Measurements from ENCODE around the gene ARFGAP1.
"Not testable (repeated sequence)": the region's sequence is repeated elsewhere in the genome, so short reads cannot be mapped to it uniquely, and the experiment has no call there.

The ARFGAP1 gene

DNA sequence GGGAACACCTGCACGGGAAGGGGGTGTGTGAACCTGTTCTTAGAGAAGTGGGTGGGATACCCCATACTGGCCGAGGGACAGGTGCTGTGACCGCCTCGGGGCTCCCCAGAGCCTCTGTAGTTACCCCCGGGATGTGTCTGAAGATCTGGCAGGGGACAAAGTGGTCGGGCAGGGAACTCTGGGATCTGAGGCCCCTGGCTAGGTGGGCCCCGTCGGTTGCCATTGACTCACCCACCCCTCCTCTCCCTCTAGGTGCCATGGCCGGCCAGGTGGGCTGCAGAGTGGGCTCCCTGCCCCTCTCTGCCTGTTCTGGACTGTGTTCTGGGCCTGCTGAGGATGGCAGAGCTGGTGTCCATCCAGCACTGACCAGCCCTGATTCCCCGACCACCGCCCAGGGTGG lies 32.6 kb upstream of the ARFGAP1 start:
- Histone ChIP-seq H3K9me3 (ENCODE audit: control insufficient read depth in 2 of 2, low read length in 2 of 2) (no peaks in the 10 kb centered on the region), H3K27me3 (ENCODE audit: control insufficient read depth in 2 of 2, insufficient read depth in 2 of 2, low read length in 2 of 2) (no peaks in the 10 kb centered on the region), H3K9ac (ENCODE audit: low read depth in 1 of 2, low read length in 2 of 2) (no peak overlapping the region), H3K36me3 (ENCODE audit: control insufficient read depth in 2 of 2, insufficient read depth in 2 of 2, low read length in 2 of 2) (no peaks in the 10 kb centered on the region), H3K27ac (ENCODE audit: low read depth in 2 of 2, low read length in 2 of 2) (no peak overlapping the region), H3K4me1 (ENCODE audit: control insufficient read depth in 2 of 2, insufficient read depth in 2 of 2, low read length in 2 of 2) (no peaks in the 10 kb centered on the region), H3K4me3 (ENCODE audit: low read length in 2 of 2) (no peak overlapping the region)

DNA sequence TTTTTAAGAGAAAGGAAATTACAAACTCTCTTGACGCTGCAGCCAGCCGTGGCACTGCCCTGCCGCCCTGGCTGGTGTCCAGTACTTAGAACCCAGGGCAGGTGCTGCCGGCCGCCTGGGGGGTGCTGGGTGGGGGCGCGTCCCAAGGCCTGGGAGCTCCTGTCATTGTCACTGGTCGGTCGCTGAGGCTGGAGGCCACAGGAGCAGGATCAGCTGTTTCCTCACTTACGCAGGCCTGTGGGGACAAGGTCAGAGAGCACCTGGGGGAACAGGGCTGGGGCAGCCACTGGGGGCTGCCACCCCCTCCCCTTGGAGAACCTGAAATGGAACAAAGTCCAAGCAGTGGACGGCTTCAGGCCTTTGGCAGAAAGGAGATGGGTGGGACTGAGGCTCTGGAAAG lies 31.3 kb upstream of the ARFGAP1 start:
- no peaks in the 10 kb centered on the region for H3K27me3 ChIP-seq (ENCODE audit: control insufficient read depth in 2 of 2, insufficient read depth in 2 of 2, low read length in 2 of 2)
- H3K36me3 ChIP-seq (ENCODE audit: control insufficient read depth in 2 of 2, insufficient read depth in 2 of 2, low read length in 2 of 2): no peaks in the 10 kb centered on the region

DNA sequence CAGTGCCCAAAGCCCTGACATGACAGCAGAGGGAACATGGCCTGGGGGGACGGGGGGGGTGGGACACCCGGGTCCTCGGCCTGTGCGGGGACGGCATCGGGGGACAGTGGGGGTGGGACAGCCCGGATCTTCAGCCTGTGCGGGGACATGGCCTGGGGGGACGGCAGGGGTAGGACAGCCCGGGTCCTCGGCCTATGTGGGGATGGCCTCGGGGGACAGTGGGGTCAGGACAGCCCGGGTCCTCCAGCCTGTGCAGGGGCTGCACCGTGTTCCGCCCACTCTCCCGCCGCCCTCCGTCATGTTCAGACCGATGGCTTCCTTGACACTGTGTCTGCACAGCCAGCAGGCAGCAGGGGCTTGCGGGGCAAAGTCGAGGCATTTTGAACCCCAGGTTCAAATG lies 29.9 kb upstream of the ARFGAP1 start:
- no peaks in the 10 kb centered on the region for H3K9me3 ChIP-seq (ENCODE audit: control insufficient read depth in 2 of 2, low read length in 2 of 2)
- no peak overlapping the region for H3K27ac ChIP-seq (ENCODE audit: low read depth in 2 of 2, low read length in 2 of 2)
- no peak overlapping the region for H3K9ac ChIP-seq (ENCODE audit: low read depth in 1 of 2, low read length in 2 of 2)
- H3K27me3 ChIP-seq (ENCODE audit: control insufficient read depth in 2 of 2, insufficient read depth in 2 of 2, low read length in 2 of 2): peaks cover 0 to 7% of the 10 kb centered on the region in 2 donors
- no peak overlapping the region for H3K4me3 ChIP-seq (ENCODE audit: low read length in 2 of 2)
- H3K4me1 ChIP-seq (ENCODE audit: control insufficient read depth in 2 of 2, insufficient read depth in 2 of 2, low read length in 2 of 2): no peaks in the 10 kb centered on the region
- no peaks in the 10 kb centered on the region for H3K36me3 ChIP-seq (ENCODE audit: control insufficient read depth in 2 of 2, insufficient read depth in 2 of 2, low read length in 2 of 2)

More for the DNA sequence above, 31.3 kb upstream of the ARFGAP1 start:
- no peaks in the 10 kb centered on the region for H3K4me1 ChIP-seq (ENCODE audit: control insufficient read depth in 2 of 2, insufficient read depth in 2 of 2, low read length in 2 of 2)
- no peak overlapping the region for H3K27ac ChIP-seq (ENCODE audit: low read depth in 2 of 2, low read length in 2 of 2)
- no peaks in the 10 kb centered on the region for H3K9me3 ChIP-seq (ENCODE audit: control insufficient read depth in 2 of 2, low read length in 2 of 2)
- H3K4me3 ChIP-seq (ENCODE audit: low read length in 2 of 2): no peak overlapping the region
- H3K9ac ChIP-seq (ENCODE audit: low read depth in 1 of 2, low read length in 2 of 2): no peak overlapping the region

DNA sequence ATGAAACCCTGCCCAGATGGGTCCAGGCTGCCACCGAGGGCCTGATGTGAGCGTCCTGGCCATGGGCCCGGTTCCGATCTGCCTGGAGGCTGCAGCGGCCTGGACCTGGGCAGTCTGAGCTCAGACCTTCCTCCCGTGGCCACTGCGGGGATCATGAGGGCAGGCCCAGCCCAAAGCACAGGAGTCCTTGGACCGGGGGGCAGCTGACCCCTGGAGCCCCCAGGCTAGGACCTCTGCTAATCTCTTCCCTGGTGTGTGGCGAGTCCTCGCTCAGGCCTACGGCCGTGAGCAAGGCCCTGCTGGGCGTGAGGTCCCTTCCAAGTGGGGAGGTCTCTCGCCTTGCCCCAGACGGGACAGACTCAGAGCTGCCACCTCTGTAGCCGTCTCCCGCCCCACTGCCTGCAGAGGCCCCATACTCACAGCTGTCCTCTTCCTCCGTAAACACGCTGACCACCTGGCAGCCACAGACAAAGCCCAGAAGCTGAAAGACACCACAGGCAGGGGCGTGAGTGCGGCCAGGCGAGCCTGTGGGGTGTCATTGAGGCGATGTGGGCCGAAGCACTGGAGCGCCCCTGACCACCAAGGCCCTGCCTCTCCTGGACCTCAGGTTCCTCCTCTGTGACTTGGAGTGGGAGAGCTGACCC lies 28.9 kb upstream of the ARFGAP1 start:
- peaks cover 0 to 11% of the 10 kb centered on the region in 2 donors for H3K27me3 ChIP-seq (ENCODE audit: control insufficient read depth in 2 of 2, insufficient read depth in 2 of 2, low read length in 2 of 2)

DNA sequence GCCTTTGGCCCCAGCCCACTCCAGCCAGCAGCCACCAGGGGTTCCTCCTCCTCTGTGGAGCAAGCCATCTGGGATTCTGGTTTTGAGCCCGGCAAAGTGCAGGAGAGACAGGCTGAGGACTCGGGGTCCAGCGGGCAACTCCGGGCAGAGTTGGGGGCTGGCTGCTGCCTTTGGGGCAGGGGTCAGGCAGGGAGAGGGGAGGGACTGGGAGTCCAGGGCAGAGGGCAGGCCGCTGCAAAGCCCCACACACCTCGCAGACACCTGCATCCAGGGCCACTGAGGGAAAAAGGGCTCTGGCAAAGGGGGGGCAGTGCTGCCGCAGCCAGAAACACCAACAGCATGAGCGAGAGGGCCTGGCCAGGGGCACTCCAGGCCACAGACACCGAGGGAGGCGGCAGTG lies 28.1 kb upstream of the ARFGAP1 start:
- H3K4me3 ChIP-seq (ENCODE audit: low read length in 2 of 2): no peak overlapping the region
- H3K9me3 ChIP-seq (ENCODE audit: control insufficient read depth in 2 of 2, low read length in 2 of 2): no peaks in the 10 kb centered on the region
- H3K4me1 ChIP-seq (ENCODE audit: control insufficient read depth in 2 of 2, insufficient read depth in 2 of 2, low read length in 2 of 2): no peaks in the 10 kb centered on the region
- no peak overlapping the region for H3K27ac ChIP-seq (ENCODE audit: low read depth in 2 of 2, low read length in 2 of 2)
- no peaks in the 10 kb centered on the region for H3K36me3 ChIP-seq (ENCODE audit: control insufficient read depth in 2 of 2, insufficient read depth in 2 of 2, low read length in 2 of 2)
- H3K9ac ChIP-seq (ENCODE audit: low read depth in 1 of 2, low read length in 2 of 2): no peak overlapping the region
- peaks cover 0 to 11% of the 10 kb centered on the region in 2 donors for H3K27me3 ChIP-seq (ENCODE audit: control insufficient read depth in 2 of 2, insufficient read depth in 2 of 2, low read length in 2 of 2)

More for the DNA sequence above, 28.9 kb upstream of the ARFGAP1 start:
- Histone ChIP-seq H3K27ac (ENCODE audit: low read depth in 2 of 2, low read length in 2 of 2) (no peak overlapping the region), H3K9me3 (ENCODE audit: control insufficient read depth in 2 of 2, low read length in 2 of 2) (no peaks in the 10 kb centered on the region), H3K4me3 (ENCODE audit: low read length in 2 of 2) (no peak overlapping the region), H3K4me1 (ENCODE audit: control insufficient read depth in 2 of 2, insufficient read depth in 2 of 2, low read length in 2 of 2) (no peaks in the 10 kb centered on the region), H3K9ac (ENCODE audit: low read depth in 1 of 2, low read length in 2 of 2) (no peak overlapping the region), H3K36me3 (ENCODE audit: control insufficient read depth in 2 of 2, insufficient read depth in 2 of 2, low read length in 2 of 2) (no peaks in the 10 kb centered on the region)

DNA sequence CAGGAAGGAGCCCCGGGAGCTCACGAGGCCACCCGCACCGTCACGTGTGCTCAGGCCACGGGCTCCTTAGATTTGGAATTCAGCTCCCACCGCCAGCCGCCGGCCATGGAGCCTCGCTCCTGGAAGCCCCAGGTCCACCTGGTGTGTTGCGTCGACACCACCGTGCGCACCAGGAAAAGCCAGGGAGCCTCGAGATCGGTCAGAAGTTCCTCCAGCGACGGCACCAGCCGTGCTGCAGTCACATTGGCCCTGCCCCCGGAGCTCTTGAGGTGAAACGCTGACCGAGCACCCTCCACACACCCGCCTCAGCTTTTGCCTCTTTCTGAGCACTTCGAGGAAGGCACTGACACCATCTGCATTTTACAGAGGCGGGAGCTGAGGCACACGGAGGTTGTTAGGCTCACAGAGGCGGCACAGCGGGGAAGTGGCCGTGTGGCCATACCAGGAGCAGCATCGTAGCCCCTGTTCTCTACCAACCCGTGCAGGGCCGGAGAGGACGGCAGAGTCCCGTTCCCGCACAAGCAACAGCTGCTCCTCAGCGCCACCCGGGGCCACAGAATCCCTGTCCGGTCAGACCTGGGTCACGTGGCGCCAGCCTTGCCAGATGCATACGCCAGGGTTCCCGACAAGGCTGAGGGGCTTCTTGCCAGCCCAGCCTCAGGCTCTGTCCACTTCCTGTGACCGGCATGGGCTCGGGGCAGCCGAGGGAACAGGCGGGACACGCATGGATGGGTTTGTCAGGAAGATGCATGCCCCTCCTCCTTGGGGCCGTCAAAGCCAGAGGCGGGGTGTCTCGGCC lies 25.9 kb upstream of the ARFGAP1 start:
- Histone ChIP-seq H3K36me3 (ENCODE audit: control insufficient read depth in 2 of 2, insufficient read depth in 2 of 2, low read length in 2 of 2) (no peaks in the 10 kb centered on the region), H3K4me1 (ENCODE audit: control insufficient read depth in 2 of 2, insufficient read depth in 2 of 2, low read length in 2 of 2) (no peaks in the 10 kb centered on the region), H3K9ac (ENCODE audit: low read depth in 1 of 2, low read length in 2 of 2) (no peak overlapping the region), H3K27me3 (ENCODE audit: control insufficient read depth in 2 of 2, insufficient read depth in 2 of 2, low read length in 2 of 2) (peaks cover 0 to 11% of the 10 kb centered on the region in 2 donors), H3K4me3 (ENCODE audit: low read length in 2 of 2) (no peak overlapping the region), H3K9me3 (ENCODE audit: control insufficient read depth in 2 of 2, low read length in 2 of 2) (no peaks in the 10 kb centered on the region), H3K27ac (ENCODE audit: low read depth in 2 of 2, low read length in 2 of 2) (no peak overlapping the region)

DNA sequence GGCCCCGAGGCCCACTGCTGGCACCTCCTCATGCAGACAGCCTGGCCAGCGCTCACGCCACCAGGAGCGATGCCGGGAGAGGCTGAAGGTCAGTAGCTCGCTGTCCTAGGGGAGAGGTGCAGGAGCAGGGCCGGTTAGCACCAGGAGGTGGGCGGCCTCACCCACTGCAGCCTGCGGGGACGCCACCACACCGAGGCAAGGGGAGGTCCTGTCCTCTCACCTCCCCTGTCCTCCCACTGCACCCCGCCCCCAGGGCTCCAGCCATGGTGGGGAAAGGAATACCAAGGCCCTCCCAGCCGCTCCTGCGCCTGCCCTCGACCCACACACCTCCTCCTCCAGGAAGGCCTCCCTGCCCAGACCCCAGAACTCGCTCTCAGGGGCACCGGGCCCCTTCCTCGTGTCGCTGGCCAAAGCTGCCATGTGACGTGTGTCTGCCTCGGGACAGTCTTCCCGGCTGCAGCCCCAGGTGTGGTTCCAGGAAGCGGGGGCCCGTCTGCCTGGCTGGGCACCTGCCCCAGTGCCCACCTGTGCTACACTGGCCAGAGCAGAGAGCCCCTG lies 24.9 kb upstream of the ARFGAP1 start:
- Histone ChIP-seq H3K4me3 (ENCODE audit: low read length in 2 of 2) (no peak overlapping the region), H3K9me3 (ENCODE audit: control insufficient read depth in 2 of 2, low read length in 2 of 2) (no peaks in the 10 kb centered on the region), H3K27ac (ENCODE audit: low read depth in 2 of 2, low read length in 2 of 2) (no peak overlapping the region), H3K9ac (ENCODE audit: low read depth in 1 of 2, low read length in 2 of 2) (no peak overlapping the region), H3K4me1 (ENCODE audit: control insufficient read depth in 2 of 2, insufficient read depth in 2 of 2, low read length in 2 of 2) (no peaks in the 10 kb centered on the region), H3K36me3 (ENCODE audit: control insufficient read depth in 2 of 2, insufficient read depth in 2 of 2, low read length in 2 of 2) (no peaks in the 10 kb centered on the region), H3K27me3 (ENCODE audit: control insufficient read depth in 2 of 2, insufficient read depth in 2 of 2, low read length in 2 of 2) (peaks cover 3 to 11% of the 10 kb centered on the region in 2 donors)

DNA sequence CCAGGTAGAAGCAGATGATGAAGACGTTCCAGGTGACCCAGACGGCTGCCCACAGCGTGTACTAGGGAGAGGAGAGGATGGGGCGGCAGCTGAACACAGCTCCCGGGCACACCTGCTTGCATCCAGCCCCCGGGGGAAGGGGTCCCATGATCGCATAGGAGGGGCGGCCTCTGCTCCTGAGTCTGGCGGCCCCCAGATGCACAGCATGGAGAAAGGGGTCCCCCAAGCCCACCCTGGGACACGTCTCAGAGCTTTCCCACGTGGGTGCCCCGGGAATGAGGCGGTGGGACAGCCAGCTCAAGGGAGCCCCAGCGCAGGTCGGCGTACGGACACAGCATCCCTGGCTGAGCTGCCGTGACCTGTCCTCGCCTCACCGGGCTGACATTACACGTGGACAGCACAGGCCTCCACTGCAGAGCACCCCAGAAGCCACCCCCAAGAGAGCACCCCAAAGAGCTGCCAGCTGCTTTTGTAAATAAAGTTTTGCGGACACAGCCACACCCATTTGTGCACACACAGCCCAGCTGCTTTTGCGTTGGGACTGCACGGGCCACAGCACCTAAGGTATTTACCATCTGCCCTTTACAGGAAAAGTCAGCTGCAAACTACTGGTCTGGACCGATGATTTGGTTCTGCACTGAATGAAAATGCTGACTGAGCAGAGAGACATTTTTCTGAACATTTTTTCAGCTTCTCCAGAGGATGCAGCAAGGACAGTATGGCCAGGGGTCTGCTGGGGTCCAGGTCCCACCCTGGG lies 23.6 kb upstream of the ARFGAP1 start:
- no peak overlapping the region for H3K4me3 ChIP-seq (ENCODE audit: low read length in 2 of 2)
- H3K9ac ChIP-seq (ENCODE audit: low read depth in 1 of 2, low read length in 2 of 2): no peak overlapping the region
- H3K27me3 ChIP-seq (ENCODE audit: control insufficient read depth in 2 of 2, insufficient read depth in 2 of 2, low read length in 2 of 2): peaks cover 7 to 11% of the 10 kb centered on the region in 2 donors
- no peaks in the 10 kb centered on the region for H3K36me3 ChIP-seq (ENCODE audit: control insufficient read depth in 2 of 2, insufficient read depth in 2 of 2, low read length in 2 of 2)
- H3K9me3 ChIP-seq (ENCODE audit: control insufficient read depth in 2 of 2, low read length in 2 of 2): no peaks in the 10 kb centered on the region
- H3K27ac ChIP-seq (ENCODE audit: low read depth in 2 of 2, low read length in 2 of 2): no peak overlapping the region
- no peaks in the 10 kb centered on the region for H3K4me1 ChIP-seq (ENCODE audit: control insufficient read depth in 2 of 2, insufficient read depth in 2 of 2, low read length in 2 of 2)

DNA sequence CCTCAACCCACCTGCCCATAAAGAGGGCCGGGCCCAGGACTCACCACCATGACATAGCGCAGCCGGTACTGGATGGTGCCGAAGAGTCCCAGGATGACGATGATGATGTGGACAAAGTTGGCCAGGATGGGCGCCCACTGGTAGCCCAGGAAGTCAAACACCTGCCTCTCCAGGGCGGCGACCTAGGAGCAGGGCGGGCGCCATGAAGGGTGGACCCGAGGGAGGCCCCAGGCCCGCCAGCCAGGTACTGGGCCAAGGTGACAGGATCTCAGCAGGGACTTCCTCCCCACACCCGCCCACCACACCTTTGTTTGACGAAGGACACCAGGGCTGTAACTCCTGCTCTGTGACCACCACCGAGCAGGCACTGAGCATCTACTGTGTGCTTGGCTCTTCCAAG lies 22.7 kb upstream of the ARFGAP1 start:
- H3K27me3 ChIP-seq (ENCODE audit: control insufficient read depth in 2 of 2, insufficient read depth in 2 of 2, low read length in 2 of 2): peaks cover 10 to 12% of the 10 kb centered on the region in 2 donors

DNA sequence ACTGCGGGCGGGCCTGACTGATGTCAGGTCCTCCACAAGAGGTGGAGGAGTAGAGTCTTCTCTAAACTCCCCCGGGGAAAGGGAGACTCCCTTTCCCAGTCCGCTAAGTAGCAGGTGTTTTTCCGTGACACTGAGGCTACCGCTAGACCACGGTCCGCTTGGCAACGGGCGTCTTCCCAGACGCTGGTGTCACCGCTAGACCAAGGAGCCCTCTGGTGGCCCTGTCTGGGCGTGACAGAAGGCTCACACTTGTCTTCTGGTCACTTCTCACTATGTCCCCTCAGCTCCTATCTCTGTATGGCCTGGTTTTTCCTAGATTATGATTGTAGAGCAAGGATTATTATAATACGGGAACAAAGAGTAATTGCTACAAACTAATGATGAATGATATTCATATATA lies 21.3 kb upstream of the ARFGAP1 start:
- not testable (repeated sequence) for H3K36me3 ChIP-seq (ENCODE audit: control insufficient read depth in 2 of 2, insufficient read depth in 2 of 2, low read length in 2 of 2); H3K9me3 ChIP-seq (ENCODE audit: control insufficient read depth in 2 of 2, low read length in 2 of 2); H3K4me1 ChIP-seq (ENCODE audit: control insufficient read depth in 2 of 2, insufficient read depth in 2 of 2, low read length in 2 of 2); H3K4me3 ChIP-seq (ENCODE audit: low read length in 2 of 2); H3K9ac ChIP-seq (ENCODE audit: low read depth in 1 of 2, low read length in 2 of 2); H3K27ac ChIP-seq (ENCODE audit: low read depth in 2 of 2, low read length in 2 of 2)
- peaks cover 21 to 26% of the 10 kb centered on the region in 2 donors for H3K27me3 ChIP-seq (ENCODE audit: control insufficient read depth in 2 of 2, insufficient read depth in 2 of 2, low read length in 2 of 2)

More for the DNA sequence above, 22.7 kb upstream of the ARFGAP1 start:
- Histone ChIP-seq H3K4me1 (ENCODE audit: control insufficient read depth in 2 of 2, insufficient read depth in 2 of 2, low read length in 2 of 2) (no peaks in the 10 kb centered on the region), H3K27ac (ENCODE audit: low read depth in 2 of 2, low read length in 2 of 2) (no peak overlapping the region), H3K4me3 (ENCODE audit: low read length in 2 of 2) (no peak overlapping the region), H3K36me3 (ENCODE audit: control insufficient read depth in 2 of 2, insufficient read depth in 2 of 2, low read length in 2 of 2) (no peaks in the 10 kb centered on the region), H3K9ac (ENCODE audit: low read depth in 1 of 2, low read length in 2 of 2) (no peak overlapping the region), H3K9me3 (ENCODE audit: control insufficient read depth in 2 of 2, low read length in 2 of 2) (no peaks in the 10 kb centered on the region)

All from mucosa of rectum (tissue), 2 donors.